Measurements from ENCODE around the gene SPTBN1. TPM values are rescaled to one million over a fixed set of nuclear protein-coding genes. Genes with fewer than 3 reads are reported as not detected.
"Not testable (repeated sequence)": the region's sequence is repeated elsewhere in the genome, so short reads cannot be mapped to it uniquely, and the experiment has no call there.

SPTBN1 gene
- polyA plus RNA-seq, 2 of the 4 experiments (the other 2 are of a cell fraction): 105 to 126 TPM

GRCh38 chr2:54508541-54508940 lies 52.4 kb downstream of the SPTBN1 start:
- Histone ChIP-seq H3K27ac (no peak overlapping the region), H3K9me3 (no peaks in the 10 kb centered on the region), H3K4me2 (no peak overlapping the region), H3K4me1 (peaks cover 3% of the 10 kb centered on the region; the same call in 1 of the 3 replicates), H3K4me3 (no peak overlapping the region)
- CTCF ChIA-PET: no interaction called here
- DNase-seq (ENCODE audit: low read depth in 1 of 2, low spot score in 1 of 2) (no peak), ATAC-seq (no peak), FAIRE-seq (no peak)
- TF ChIP-seq KDM1A (IDR thresholded peaks at IDR 0.05; ENCODE audit: low read depth) (no peak), ELK1 (IDR thresholded peaks at IDR 0.05; ENCODE audit: low read depth, low read length) (no peak), TP53 (CRISPR knock-in tag; IDR thresholded peaks at IDR 0.05) (no peak), MYC (IDR thresholded peaks at IDR 0.05; ENCODE audit: borderline replicate concordance, low read length) (no peak), CHD4 (IDR thresholded peaks at IDR 0.05; ENCODE audit: borderline replicate concordance) (no peak), RAD21 (conservative IDR thresholded peaks at IDR 0.05 in 1 of 2, IDR thresholded peaks at IDR 0.05 in 1 of 2) (no peak)
- 89% methylated on average over 6 of the region's 6 CpGs for WGBS (ENCODE audit: missing lambda C conversion rate)
- POLR2A ChIA-PET: no interaction called here

DNA sequence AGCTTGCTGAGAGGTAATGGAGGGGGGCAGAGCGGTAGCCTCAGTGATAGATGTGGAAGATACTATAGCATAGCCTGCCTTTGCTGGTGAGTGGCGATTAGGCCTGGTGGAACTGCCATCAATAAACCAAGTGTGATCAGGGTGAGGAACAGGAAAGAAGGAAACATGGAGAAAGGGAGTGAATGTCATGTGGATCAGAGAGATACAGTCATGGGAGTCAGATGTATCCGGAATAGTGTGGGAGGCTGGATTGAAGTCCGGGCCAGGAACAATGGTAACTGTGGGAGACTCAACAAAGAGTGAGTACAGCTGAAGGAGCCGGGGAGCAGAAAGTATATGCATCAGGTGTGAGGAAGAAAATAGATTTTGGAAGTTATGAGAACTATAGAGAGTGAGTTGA lies 52.9 kb downstream of the SPTBN1 start:
- H3K9me3 ChIP-seq; DNase-seq (ENCODE audit: low read depth in 1 of 2, low spot score in 1 of 2); H3K4me1 ChIP-seq; H3K4me2 ChIP-seq; H3K4me3 ChIP-seq; H3K27ac ChIP-seq; ATAC-seq; FAIRE-seq; CTCF ChIA-PET; POLR2A ChIA-PET: not testable (repeated sequence)
- WGBS (ENCODE audit: missing lambda C conversion rate): 83% methylated on average over 5 of the region's 5 CpGs

DNA sequence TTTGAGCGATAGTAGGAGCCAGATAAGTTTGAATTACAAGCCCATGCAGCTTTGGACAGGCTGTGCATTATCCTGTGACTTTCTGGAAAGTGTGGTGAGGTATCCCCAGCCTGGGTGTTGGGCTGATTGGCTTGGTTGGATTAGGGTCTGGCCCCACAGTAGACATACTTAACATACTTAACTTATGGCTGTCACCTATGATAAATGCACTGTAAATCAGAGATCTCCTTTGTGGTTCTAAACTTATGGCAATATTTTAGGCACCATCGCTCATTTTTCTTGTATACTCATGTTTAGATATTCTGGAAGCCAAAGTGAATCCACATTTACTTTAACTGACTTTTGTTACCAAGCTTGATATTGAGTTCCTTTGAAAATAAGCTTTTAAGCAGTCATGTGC lies 54.8 kb downstream of the SPTBN1 start:
- ATAC-seq (no peak), DNase-seq (ENCODE audit: low read depth in 1 of 2, low spot score in 1 of 2) (no peak), FAIRE-seq (peak; percentile 13)
- Histone ChIP-seq H3K4me2 (no peak overlapping the region), H3K27ac (no peak overlapping the region), H3K4me1 (no peaks in the 10 kb centered on the region), H3K9me3 (no peaks in the 10 kb centered on the region), H3K4me3 (no peak overlapping the region)
- TF ChIP-seq, protein P1, sequence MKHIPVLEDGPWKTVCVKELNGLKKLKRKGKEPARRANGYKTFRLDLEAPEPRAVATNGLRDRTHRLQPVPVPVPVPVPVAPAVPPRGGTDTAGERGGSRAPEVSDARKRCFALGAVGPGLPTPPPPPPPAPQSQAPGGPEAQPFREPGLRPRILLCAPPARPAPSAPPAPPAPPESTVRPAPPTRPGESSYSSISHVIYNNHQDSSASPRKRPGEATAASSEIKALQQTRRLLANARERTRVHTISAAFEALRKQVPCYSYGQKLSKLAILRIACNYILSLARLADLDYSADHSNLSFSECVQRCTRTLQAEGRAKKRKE (CRISPR knock-in tag; IDR thresholded peaks at IDR 0.05; ENCODE audit: low read depth): no peak
- no peak for TF ChIP-seq PHF8 (IDR thresholded peaks at IDR 0.05; ENCODE audit: borderline replicate concordance, low read depth)
- no peak for TF ChIP-seq ZSCAN20 (CRISPR knock-in tag; IDR thresholded peaks at IDR 0.05)
- no peak for TF ChIP-seq MYC (IDR thresholded peaks at IDR 0.05; ENCODE audit: borderline replicate concordance, low read length)
- no peak for TF ChIP-seq BCL3 (IDR thresholded peaks at IDR 0.05)
- TF ChIP-seq HEYL (CRISPR knock-in tag; IDR thresholded peaks at IDR 0.05): no peak
- no peak for TF ChIP-seq HDAC2 (IDR thresholded peaks at IDR 0.05)
- TF ChIP-seq NR3C1 (IDR thresholded peaks at IDR 0.05): no peak
- TF ChIP-seq NPAS2 (CRISPR knock-in tag; IDR thresholded peaks at IDR 0.05; ENCODE audit: borderline replicate concordance): no peak
- no peak for TF ChIP-seq ESRRA (IDR thresholded peaks at IDR 0.05; ENCODE audit: borderline replicate concordance, low read length)
- TF ChIP-seq JUN (IDR thresholded peaks at IDR 0.05): no peak
- ChIA-PET CTCF (interaction anchor here (1.0 to 2.6 kb wide), 5 partner anchors 11 to 193 kb away, joined by 3 to 11 read pairs (median 4); no protein-coding TSS in a partner anchor), POLR2A (no interaction called here)
- 92% methylated on average over 2 of the region's 2 CpGs for WGBS (ENCODE audit: missing lambda C conversion rate)

DNA sequence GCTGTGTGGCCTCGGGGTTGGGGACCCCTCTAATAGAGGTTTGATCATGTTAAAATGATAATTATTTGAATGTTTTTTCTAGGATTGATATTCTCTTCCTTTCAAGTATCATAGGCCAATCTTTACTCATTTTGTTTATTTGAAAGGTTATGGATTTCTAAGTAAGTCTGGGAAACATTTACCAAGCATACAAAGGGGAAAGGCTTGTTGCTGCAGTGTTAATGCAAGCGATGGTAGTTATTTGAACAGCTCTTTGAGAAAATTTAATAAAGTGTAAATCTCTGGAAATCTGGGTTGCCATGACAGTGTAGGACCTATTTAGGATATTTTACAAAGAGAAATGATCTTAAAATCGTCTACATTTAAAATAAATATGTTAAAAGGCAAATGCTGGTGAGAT lies 56.1 kb downstream of the SPTBN1 start:
- H3K4me2 ChIP-seq: no peak overlapping the region
- TF ChIP-seq POLR2A (IDR thresholded peaks at IDR 0.05; ENCODE audit: low read length): no peak
- POLR2A ChIA-PET: no interaction called here
- FAIRE-seq: no peak
- DNase-seq (ENCODE audit: low read depth in 1 of 2, low spot score in 1 of 2): no peak
- CTCF ChIA-PET: interaction anchor here (1.1 to 2.6 kb wide), 5 partner anchors 10 to 399 kb away, joined by 3 to 11 read pairs (median 6); no protein-coding TSS in a partner anchor
- H3K4me1 ChIP-seq: no peaks in the 10 kb centered on the region
- 79% methylated on average over 3 of the region's 3 CpGs for WGBS (ENCODE audit: missing lambda C conversion rate)
- H3K4me3 ChIP-seq: no peak overlapping the region
- no peak overlapping the region for H3K27ac ChIP-seq
- H3K9me3 ChIP-seq: no peaks in the 10 kb centered on the region
- no peak for ATAC-seq
